ENCODE measurements around the gene CCL11. TPM values are rescaled to one million over a fixed set of nuclear protein-coding genes. Genes with fewer than 3 reads are reported as not detected.

Gene CCL11
- total and polyA plus RNA-seq, 3 experiments from 2014 or later, result not detected

DNA sequence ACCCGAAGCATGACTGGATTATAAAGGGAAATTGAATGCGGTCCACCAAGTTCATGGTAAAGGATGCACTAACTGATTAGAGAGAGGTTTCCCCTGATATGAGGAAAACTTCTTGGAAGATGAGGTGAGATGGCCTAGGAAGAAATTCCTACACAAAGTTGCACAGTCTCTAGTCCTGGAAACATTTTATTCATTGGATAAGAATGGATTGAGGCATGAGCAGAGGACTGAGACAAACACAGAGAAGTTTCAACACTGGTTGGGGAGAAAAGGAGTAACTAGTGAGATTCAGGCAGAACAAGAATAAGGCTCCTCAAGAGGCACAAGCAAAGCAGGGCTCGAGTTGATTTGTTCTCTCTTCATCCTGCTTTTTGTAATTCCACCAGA, 32.4 kb upstream of the CCL11 start:
- H3K4me1 Mint-ChIP-seq, result peaks cover 0 to 3% (median 0%) of the 10 kb centered on the region in 3 donors
- no peak for DNase-seq
- Histone ChIP-seq H3K4me3 (ENCODE audit: low read length) (no peak overlapping the region), H3K9me3 (ENCODE audit: low read length) (no peaks in the 10 kb centered on the region), H3K27me3 (ENCODE audit: insufficient read depth, low read length, poor library complexity, severe bottlenecking) (no peaks in the 10 kb centered on the region), H3K36me3 (ENCODE audit: insufficient read depth, low read length) (no peaks in the 10 kb centered on the region), H3K4me1 (ENCODE audit: insufficient read depth, low read length) (no peaks in the 10 kb centered on the region), H3K27ac (ENCODE audit: low read depth, low read length) (no peak overlapping the region)
- POLR2A ChIA-PET, result no interaction called here
- H3K36me3 Mint-ChIP-seq, result no peaks in the 10 kb centered on the region
- H3K9me3 Mint-ChIP-seq, result no peaks in the 10 kb centered on the region
- H3K27ac Mint-ChIP-seq, result no peak overlapping the region
- CTCF ChIA-PET, result no interaction called here
- peaks cover 13 to 62% of the 10 kb centered on the region in 2 donors for H3K27me3 Mint-ChIP-seq
- no peak overlapping the region for H3K4me3 Mint-ChIP-seq

DNA sequence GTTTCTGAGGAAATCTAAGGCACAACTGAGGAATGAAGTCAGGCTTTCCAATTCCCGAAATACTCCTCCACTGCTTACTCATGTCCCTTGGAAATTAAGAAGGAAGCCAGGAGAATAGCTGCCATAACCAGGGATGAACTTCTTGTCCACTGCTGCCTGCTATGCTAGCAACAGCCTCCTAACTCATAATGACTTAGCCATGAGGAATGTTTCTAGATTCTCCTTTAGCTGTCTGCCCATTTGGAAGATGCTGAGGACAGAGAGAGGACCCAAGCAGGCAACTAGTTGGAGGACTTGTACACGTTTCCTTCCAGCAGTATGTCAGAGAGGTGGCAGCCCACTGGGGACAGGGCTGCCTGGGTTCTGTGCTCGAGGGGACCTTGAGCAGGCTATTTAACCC, 31.4 kb upstream of the CCL11 start:
- Mint-ChIP-seq H3K36me3 (no peaks in the 10 kb centered on the region), H3K27me3 (peaks cover 12 to 69% of the 10 kb centered on the region in 2 donors), H3K4me1 (peaks cover 0 to 3% (median 0%) of the 10 kb centered on the region in 3 donors), H3K9me3 (no peaks in the 10 kb centered on the region), H3K27ac (no peak overlapping the region), H3K4me3 (no peak overlapping the region)
- ChIA-PET POLR2A (no interaction called here), CTCF (no interaction called here)
- no peak for DNase-seq
- Histone ChIP-seq H3K36me3 (ENCODE audit: insufficient read depth, low read length) (no peaks in the 10 kb centered on the region), H3K4me3 (ENCODE audit: low read length) (no peak overlapping the region), H3K27me3 (ENCODE audit: insufficient read depth, low read length, poor library complexity, severe bottlenecking) (peaks cover 4% of the 10 kb centered on the region), H3K9me3 (ENCODE audit: low read length) (no peaks in the 10 kb centered on the region), H3K4me1 (ENCODE audit: insufficient read depth, low read length) (no peaks in the 10 kb centered on the region), H3K27ac (ENCODE audit: low read depth, low read length) (no peak overlapping the region)

DNA sequence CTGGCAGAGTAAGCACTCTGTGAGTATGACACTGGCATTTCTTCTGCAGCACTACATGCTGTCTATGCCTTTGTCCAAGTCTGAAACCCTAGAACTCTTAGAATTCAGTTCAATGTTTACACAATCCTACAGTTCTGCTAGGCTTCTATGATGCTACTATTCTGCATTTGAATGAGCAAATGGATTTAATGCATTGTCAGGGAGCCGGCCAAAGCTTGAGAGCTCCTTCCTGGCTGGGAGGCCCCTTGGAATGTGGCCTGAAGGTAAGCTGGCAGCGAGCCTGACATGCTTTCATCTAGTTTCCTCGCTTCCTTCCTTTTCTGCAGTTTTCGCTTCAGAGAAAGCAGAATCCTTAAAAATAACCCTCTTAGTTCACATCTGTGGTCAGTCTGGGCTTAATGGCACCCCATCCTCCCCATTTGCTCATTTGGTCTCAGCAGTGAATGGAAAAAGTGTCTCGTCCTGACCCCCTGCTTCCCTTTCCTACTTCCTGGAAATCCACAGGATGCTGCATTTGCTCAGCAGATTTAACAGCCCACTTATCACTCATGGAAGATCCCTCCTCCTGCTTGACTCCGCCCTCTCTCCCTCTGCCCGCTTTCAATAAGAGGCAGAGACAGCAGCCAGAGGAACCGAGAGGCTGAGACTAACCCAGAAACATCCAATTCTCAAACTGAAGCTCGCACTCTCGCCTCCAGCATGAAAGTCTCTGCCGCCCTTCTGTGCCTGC, 30.7 kb upstream of the CCL11 start, which contains the start of gene CCL2:
Gene CCL2, plus strand, starts transcription at position 635 of the 730 bp plus-strand sequence. Its CDS starts 65 bp downstream, at position 700.
- no peaks in the 10 kb centered on the region for H3K9me3 ChIP-seq (ENCODE audit: low read length)
- no peak within 1 kb of the TSS for H3K27ac ChIP-seq (ENCODE audit: low read depth, low read length)
- Mint-ChIP-seq H3K27ac (no peak within 1 kb of the TSS), H3K4me1 (peaks cover 0 to 3% (median 0%) of the 10 kb centered on the region in 3 donors), H3K27me3 (peaks cover 12 to 75% of the 10 kb centered on the region in 2 donors), H3K4me3 (no peak within 1 kb of the TSS), H3K9me3 (no peaks in the 10 kb centered on the region), H3K36me3 (no peaks in the 10 kb centered on the region)
- H3K36me3 ChIP-seq (ENCODE audit: insufficient read depth, low read length), result no peaks in the 10 kb centered on the region
- DNase-seq, result no peak
- H3K4me1 ChIP-seq (ENCODE audit: insufficient read depth, low read length), result no peaks in the 10 kb centered on the region
- no peak within 1 kb of the TSS for H3K4me3 ChIP-seq (ENCODE audit: low read length)
- POLR2A ChIA-PET, result no interaction called here
- CTCF ChIA-PET, result no interaction called here
- H3K27me3 ChIP-seq (ENCODE audit: insufficient read depth, low read length, poor library complexity, severe bottlenecking), result peaks cover 4% of the 10 kb centered on the region

DNA sequence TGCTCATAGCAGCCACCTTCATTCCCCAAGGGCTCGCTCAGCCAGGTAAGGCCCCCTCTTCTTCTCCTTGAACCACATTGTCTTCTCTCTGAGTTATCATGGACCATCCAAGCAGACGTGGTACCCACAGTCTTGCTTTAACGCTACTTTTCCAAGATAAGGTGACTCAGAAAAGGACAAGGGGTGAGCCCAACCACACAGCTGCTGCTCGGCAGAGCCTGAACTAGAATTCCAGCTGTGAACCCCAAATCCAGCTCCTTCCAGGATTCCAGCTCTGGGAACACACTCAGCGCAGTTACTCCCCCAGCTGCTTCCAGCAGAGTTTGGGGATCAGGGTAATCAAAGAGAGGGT, 30.2 kb upstream of the CCL11 start:
- Histone ChIP-seq H3K4me1 (ENCODE audit: insufficient read depth, low read length) (no peaks in the 10 kb centered on the region), H3K9me3 (ENCODE audit: low read length) (no peaks in the 10 kb centered on the region), H3K36me3 (ENCODE audit: insufficient read depth, low read length) (no peaks in the 10 kb centered on the region), H3K4me3 (ENCODE audit: low read length) (no peak overlapping the region), H3K27ac (ENCODE audit: low read depth, low read length) (no peak overlapping the region), H3K27me3 (ENCODE audit: insufficient read depth, low read length, poor library complexity, severe bottlenecking) (peaks cover 4% of the 10 kb centered on the region)
- ChIA-PET CTCF (no interaction called here), POLR2A (no interaction called here)
- H3K9me3 Mint-ChIP-seq, result no peaks in the 10 kb centered on the region
- H3K27ac Mint-ChIP-seq, result no peak overlapping the region
- DNase-seq, result no peak
- H3K27me3 Mint-ChIP-seq, result peaks cover 12 to 75% of the 10 kb centered on the region in 2 donors
- no peaks in the 10 kb centered on the region for H3K36me3 Mint-ChIP-seq
- H3K4me3 Mint-ChIP-seq, result no peak overlapping the region
- peaks cover 0 to 3% (median 0%) of the 10 kb centered on the region in 3 donors for H3K4me1 Mint-ChIP-seq

DNA sequence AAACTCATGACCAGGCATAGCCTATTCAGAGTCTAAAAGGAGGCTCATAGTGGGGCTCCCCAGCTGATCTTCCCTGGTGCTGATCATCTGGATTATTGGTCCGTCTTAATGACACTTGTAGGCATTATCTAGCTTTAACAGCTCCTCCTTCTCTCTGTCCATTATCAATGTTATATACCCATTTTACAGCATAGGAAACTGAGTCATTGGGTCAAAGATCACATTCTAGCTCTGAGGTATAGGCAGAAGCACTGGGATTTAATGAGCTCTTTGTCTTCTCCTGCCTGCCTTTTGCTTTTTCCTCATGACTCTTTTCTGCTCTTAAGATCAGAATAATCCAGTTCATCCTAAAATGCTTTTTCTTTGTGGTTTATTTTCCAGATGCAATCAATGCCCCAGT, 29.7 kb upstream of the CCL11 start:
- H3K36me3 ChIP-seq (ENCODE audit: insufficient read depth, low read length), result no peaks in the 10 kb centered on the region
- Mint-ChIP-seq H3K36me3 (no peaks in the 10 kb centered on the region), H3K9me3 (no peaks in the 10 kb centered on the region), H3K27ac (no peak overlapping the region), H3K4me1 (peaks cover 0 to 3% (median 0%) of the 10 kb centered on the region in 3 donors), H3K4me3 (no peak overlapping the region), H3K27me3 (peaks cover 12 to 74% of the 10 kb centered on the region in 2 donors)
- H3K4me1 ChIP-seq (ENCODE audit: insufficient read depth, low read length), result no peaks in the 10 kb centered on the region
- H3K4me3 ChIP-seq (ENCODE audit: low read length), result no peak overlapping the region
- no peak overlapping the region for H3K27ac ChIP-seq (ENCODE audit: low read depth, low read length)
- ChIA-PET CTCF (interaction anchor here (1.2 kb wide), 1 partner anchor 9 kb away, joined by 3 read pairs; no protein-coding TSS in a partner anchor), POLR2A (no interaction called here)
- DNase-seq, result no peak
- H3K27me3 ChIP-seq (ENCODE audit: insufficient read depth, low read length, poor library complexity, severe bottlenecking), result peaks cover 4% of the 10 kb centered on the region
- no peaks in the 10 kb centered on the region for H3K9me3 ChIP-seq (ENCODE audit: low read length)

DNA sequence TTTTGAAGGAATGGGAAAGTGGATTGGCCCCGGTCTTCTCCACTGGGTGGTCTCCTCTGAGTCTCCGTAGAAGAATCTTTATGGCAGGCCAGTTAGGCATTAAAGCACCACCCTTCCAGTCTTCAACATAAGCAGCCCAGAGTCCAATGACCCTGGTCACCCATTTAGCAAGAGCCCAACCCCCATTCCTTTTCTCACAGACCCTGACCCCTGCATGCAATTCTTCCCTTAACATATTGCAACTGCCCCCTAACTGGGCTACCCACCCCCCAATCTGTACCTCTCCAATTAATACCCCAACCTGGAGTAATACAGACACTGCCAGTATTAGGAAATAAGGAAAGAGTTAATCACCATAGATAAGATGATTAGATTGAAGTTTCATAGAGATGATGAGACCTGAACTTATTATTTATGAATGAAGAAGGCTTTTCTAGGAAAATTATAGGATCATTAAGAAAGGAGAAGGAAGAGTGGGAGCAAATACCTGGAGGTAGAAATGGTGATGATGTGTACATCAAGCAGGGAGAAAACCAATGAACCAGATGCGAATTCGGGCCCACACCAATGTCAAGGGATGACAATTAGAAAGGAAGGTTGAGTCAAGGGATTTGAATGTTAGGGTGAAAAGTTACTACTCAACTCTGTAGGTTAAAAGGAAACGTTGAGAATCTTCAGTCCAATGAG, 28.1 kb upstream of the CCL11 start:
- Mint-ChIP-seq H3K4me1 (peaks cover 0 to 3% (median 0%) of the 10 kb centered on the region in 3 donors), H3K36me3 (no peaks in the 10 kb centered on the region), H3K27ac (no peak overlapping the region), H3K27me3 (peaks cover 12 to 67% of the 10 kb centered on the region in 2 donors), H3K4me3 (no peak overlapping the region), H3K9me3 (no peaks in the 10 kb centered on the region)
- Histone ChIP-seq H3K4me3 (ENCODE audit: low read length) (no peak overlapping the region), H3K4me1 (ENCODE audit: insufficient read depth, low read length) (no peaks in the 10 kb centered on the region), H3K9me3 (ENCODE audit: low read length) (no peaks in the 10 kb centered on the region), H3K36me3 (ENCODE audit: insufficient read depth, low read length) (no peaks in the 10 kb centered on the region), H3K27me3 (ENCODE audit: insufficient read depth, low read length, poor library complexity, severe bottlenecking) (peaks cover 4% of the 10 kb centered on the region), H3K27ac (ENCODE audit: low read depth, low read length) (no peak overlapping the region)
- ChIA-PET POLR2A (no interaction called here), CTCF (no interaction called here)
- DNase-seq, result no peak

DNA sequence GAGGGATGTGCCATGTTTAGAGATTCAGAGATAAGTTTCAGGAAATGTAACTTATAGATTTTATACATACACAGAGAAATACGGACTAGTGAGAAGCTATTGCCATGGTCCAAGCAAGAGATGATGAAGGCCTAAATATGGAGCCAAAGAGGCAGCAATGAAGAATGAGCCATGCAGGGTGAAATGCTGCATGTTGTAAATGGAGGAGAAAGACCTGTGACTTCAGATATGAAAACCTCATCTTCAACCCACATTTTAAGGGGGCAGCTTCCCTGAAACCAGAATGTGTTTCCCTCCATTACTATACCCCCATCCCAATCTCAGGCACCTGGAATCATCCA, 27.6 kb upstream of the CCL11 start:
- peaks cover 12 to 62% of the 10 kb centered on the region in 2 donors for H3K27me3 Mint-ChIP-seq
- no peaks in the 10 kb centered on the region for H3K9me3 Mint-ChIP-seq
- CTCF ChIA-PET, result no interaction called here

DNA sequence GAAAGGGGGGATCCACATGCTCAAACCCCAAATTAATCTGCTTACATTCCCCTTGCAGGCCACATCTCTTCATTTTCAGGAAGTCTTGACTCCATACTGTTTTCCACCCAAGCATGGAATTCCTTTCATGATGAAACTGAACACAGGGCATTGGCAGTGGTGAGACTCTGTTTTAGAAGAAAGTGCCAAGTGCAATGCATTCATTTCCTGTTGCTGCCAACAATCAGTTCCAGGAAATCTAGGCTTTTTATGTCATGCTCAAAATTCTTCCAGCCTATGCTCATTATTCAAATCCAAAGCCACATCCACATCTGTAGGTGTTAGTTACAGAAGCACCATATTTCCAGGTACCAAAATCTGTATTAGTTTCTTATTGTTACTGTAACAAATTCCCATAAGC, 26.4 kb upstream of the CCL11 start:
- Mint-ChIP-seq H3K36me3 (no peaks in the 10 kb centered on the region), H3K9me3 (no peaks in the 10 kb centered on the region), H3K27ac (no peak overlapping the region), H3K27me3 (peaks cover 13 to 51% of the 10 kb centered on the region in 2 donors), H3K4me1 (peaks cover 0 to 3% (median 0%) of the 10 kb centered on the region in 3 donors), H3K4me3 (no peak overlapping the region)
- Histone ChIP-seq H3K27ac (ENCODE audit: low read depth, low read length) (no peak overlapping the region), H3K9me3 (ENCODE audit: low read length) (no peaks in the 10 kb centered on the region), H3K36me3 (ENCODE audit: insufficient read depth, low read length) (no peaks in the 10 kb centered on the region), H3K4me1 (ENCODE audit: insufficient read depth, low read length) (no peaks in the 10 kb centered on the region), H3K27me3 (ENCODE audit: insufficient read depth, low read length, poor library complexity, severe bottlenecking) (peaks cover 4% of the 10 kb centered on the region), H3K4me3 (ENCODE audit: low read length) (no peak overlapping the region)
- CTCF ChIA-PET, result no interaction called here
- no peak for DNase-seq
- POLR2A ChIA-PET, result no interaction called here

More for the DNA sequence above, 27.6 kb upstream of the CCL11 start:
- Histone ChIP-seq H3K27me3 (ENCODE audit: insufficient read depth, low read length, poor library complexity, severe bottlenecking) (peaks cover 4% of the 10 kb centered on the region), H3K4me1 (ENCODE audit: insufficient read depth, low read length) (no peaks in the 10 kb centered on the region), H3K27ac (ENCODE audit: low read depth, low read length) (no peak overlapping the region), H3K4me3 (ENCODE audit: low read length) (no peak overlapping the region), H3K9me3 (ENCODE audit: low read length) (no peaks in the 10 kb centered on the region), H3K36me3 (ENCODE audit: insufficient read depth, low read length) (no peaks in the 10 kb centered on the region)
- Mint-ChIP-seq H3K36me3 (no peaks in the 10 kb centered on the region), H3K4me1 (peaks cover 0 to 3% (median 0%) of the 10 kb centered on the region in 3 donors), H3K4me3 (no peak overlapping the region), H3K27ac (no peak overlapping the region)
- DNase-seq, result no peak
- POLR2A ChIA-PET, result no interaction called here

All from CD8-positive, alpha-beta memory T cell (primary cell).